GM23338 (cell line): ENCODE data around the gene ISCA1. TPM values are rescaled to one million over a fixed set of nuclear protein-coding genes. Genes with fewer than 3 reads are reported as not detected.

ENCODE experiments used
- ATAC-seq: fragments of 200-7000 bp; cut with Tn5 transposase; 3 replicates; pipeline ENCODE4 v1.9.1; 2020
- DNase-seq: peaks from one replicate; pipeline ENCODE4 v3.0.0-alpha.2; 2015; ENCODE audit warnings: low spot score
- H2AFZ ChIP-seq: fragments of 200-600 bp; sonication (generic); 2 replicates; pipeline ENCODE4 v1.8.0; 2016; ENCODE audit warnings: antibody characterized with exemption, mild to moderate bottlenecking, moderate library complexity
- H3F3A ChIP-seq: fragments of 200-600 bp; sonication (generic); replicated peaks from 2 replicates; pipeline ENCODE4 v1.8.0; 2017; ENCODE audit warnings: antibody characterized with exemption, mixed run types, low read depth
- H3K27ac ChIP-seq: fragments of 200-600 bp; sonication (generic); 2 replicates; pipeline ENCODE4 v1.6.1; 2016; ENCODE audit warnings: low read depth
- H3K27me3 ChIP-seq: fragments of 200-600 bp; sonication (generic); 2 replicates; pipeline ENCODE4 v1.8.0; 2016; ENCODE audit warnings: mild to moderate bottlenecking, mixed run types, moderate library complexity; ENCODE audit not compliant: insufficient read depth
- H3K36me3 ChIP-seq: fragments of 200-600 bp; sonication (generic); 2 replicates; pipeline ENCODE4 v1.8.0; 2016; ENCODE audit warnings: mild to moderate bottlenecking; ENCODE audit not compliant: insufficient read depth
- H3K4me1 ChIP-seq: fragments of 200-600 bp; sonication (generic); 2 replicates; pipeline ENCODE4 v1.8.0; 2016; ENCODE audit warnings: mild to moderate bottlenecking, moderate library complexity; ENCODE audit not compliant: insufficient read depth
- H3K4me2 ChIP-seq: fragments of 200-600 bp; sonication (generic); 2 replicates; pipeline ENCODE4 v1.7.1; 2017; ENCODE audit warnings: mixed run types
- H3K4me3 ChIP-seq: fragments of 200-600 bp; sonication (generic); 2 replicates; pipeline ENCODE4 v1.6.1; 2016; ENCODE audit warnings: mixed run types
- H3K79me2 ChIP-seq: fragments of 200-600 bp; sonication (generic); replicated peaks from 2 replicates; pipeline ENCODE4 v1.8.0; 2017; ENCODE audit warnings: mild to moderate bottlenecking; ENCODE audit not compliant: insufficient read depth
- H3K9me2 ChIP-seq: fragments of 200-600 bp; sonication (generic); 2 replicates; pipeline ENCODE4 v1.8.0; 2017; ENCODE audit not compliant: insufficient read depth
- H4K20me1 ChIP-seq: fragments of 200-600 bp; sonication (generic); replicated peaks from 2 replicates; pipeline ENCODE4 v1.8.0; 2017; ENCODE audit warnings: mild to moderate bottlenecking; ENCODE audit not compliant: insufficient read depth
- H3K27ac Mint-ChIP-seq: 2 replicates; pipeline ENCODE4 v1.8.0; 2020; ENCODE audit warnings: inconsistent platforms, mild to moderate bottlenecking, moderate library complexity, mixed read lengths
- H3K27me3 Mint-ChIP-seq: 3 replicates; pipeline ENCODE4 v1.8.0; 2022; ENCODE audit warnings: low read depth, mild to moderate bottlenecking, moderate library complexity, mixed read lengths, inconsistent platforms; ENCODE audit not compliant: insufficient read depth, poor library complexity
- H3K36me3 Mint-ChIP-seq: 3 replicates; pipeline ENCODE4 v1.8.0; 2021; ENCODE audit warnings: low read depth, mild to moderate bottlenecking, inconsistent platforms, moderate library complexity, mixed read lengths
- H3K4me1 Mint-ChIP-seq: 3 replicates; pipeline ENCODE4 v1.8.0; 2020; ENCODE audit warnings: mild to moderate bottlenecking, inconsistent platforms, mixed read lengths
- H3K4me3 Mint-ChIP-seq: 3 replicates; pipeline ENCODE4 v1.8.0; 2021; ENCODE audit warnings: moderate library complexity, mild to moderate bottlenecking, inconsistent platforms, mixed read lengths
- H3K9me3 Mint-ChIP-seq: 3 replicates; pipeline ENCODE4 v1.8.0; 2020; ENCODE audit warnings: moderate library complexity, mild to moderate bottlenecking, inconsistent platforms, mixed read lengths
- CREB1 ChIP-seq: fragments of 250-450 bp; sonication (Bioruptor Pico); IDR thresholded peaks from 2 replicates; pipeline ENCODE4 v1.5.0; 2020; ENCODE audit warnings: low read depth, mild to moderate bottlenecking, moderate library complexity
- CTCF ChIP-seq, 2 experiments: fragments of 200-600 bp in 1 of 2; sonication (generic) in 1 of 2; conservative IDR thresholded peaks; 2 replicates each; pipeline versions ENCODE4 v1.5.1 to v1.6.1; 2016 to 2017; ENCODE audit warnings: antibody characterized with exemption in 2 of 2, low read depth in 2 of 2, mild to moderate bottlenecking in 2 of 2, moderate library complexity in 1 of 2
- NANOG ChIP-seq: IDR thresholded peaks from 2 replicates; pipeline ENCODE4 v1.6.1; 2016; ENCODE audit warnings: antibody characterized with exemption, borderline replicate concordance
- POLR2AphosphoS5 ChIP-seq: IDR thresholded peaks from 2 replicates; pipeline ENCODE4 v1.6.1; 2016; ENCODE audit warnings: antibody characterized with exemption, low read depth
- REST ChIP-seq: IDR thresholded peaks from one replicate; pipeline ENCODE4 v1.6.1; 2018; ENCODE audit warnings: antibody characterized with exemption; ENCODE audit not compliant: unreplicated experiment
- STAT1 ChIP-seq: IDR thresholded peaks from one replicate; pipeline ENCODE4 v1.6.1; 2016; ENCODE audit warnings: antibody characterized with exemption; ENCODE audit not compliant: unreplicated experiment
- ZNF114 ChIP-seq: fragments of 250-450 bp; sonication (Bioruptor Pico); IDR thresholded peaks from 2 replicates; pipeline ENCODE4 v1.5.0; 2020; ENCODE audit warnings: mild to moderate bottlenecking, moderate library complexity
- polyA plus RNA-seq: library from polyadenylated mRNA; unstranded; fragments of >200 nt; fragmentation: Nextera tagmentation; extraction: Ambion mirVana; gene quantifications from 2 replicates; pipeline ENCODE4 v1.2.1, GENCODE V29; 2016
- total RNA-seq: library from RNA; depleted of rRNA; stranded (reverse); fragments of >200 nt; shearing (Covaris generic); gene quantifications from 2 replicates; pipeline ENCODE4 v1.2.3, GENCODE V29; 2014
- TF ChIP-seq, protein P1 (sequence below): fragments of 250-450 bp; sonication (Bioruptor Pico); IDR thresholded peaks from 2 replicates; pipeline ENCODE4 v1.5.0; 2020; ENCODE audit warnings: mild to moderate bottlenecking, moderate library complexity

ISCA1 gene
- total and polyA plus RNA-seq, 2 experiments from 2014 or later = 54.9 to 61.0 TPM

DNA sequence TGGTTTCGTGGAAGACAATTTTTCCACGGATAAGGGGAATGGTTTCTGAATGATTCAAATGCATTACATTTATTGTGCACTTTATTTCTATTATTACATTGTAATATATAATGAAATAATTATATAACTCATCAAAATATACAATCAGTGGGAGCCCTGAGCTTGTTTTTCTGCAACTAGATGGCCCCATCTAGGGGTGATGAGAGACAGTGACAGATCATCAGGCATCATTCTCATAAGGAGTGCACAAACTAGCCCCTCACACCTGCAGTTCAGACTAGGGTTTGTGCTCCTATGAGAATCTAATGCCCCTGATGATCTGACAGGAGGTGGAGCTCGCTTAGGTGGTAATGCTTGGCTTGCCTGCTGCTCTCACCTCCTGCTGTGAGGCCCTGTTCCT is 6.4 kb downstream of the ISCA1 start:
- TF ChIP-seq STAT1 (no peak), CTCF (conservative IDR thresholded peaks at IDR 0.05; ENCODE audit: low read depth in 2 of 2) (peak in 1 of 2 experiments; percentile 59; a peak in 3 of 4 replicates)
- H3K4me1 Mint-ChIP-seq = peaks cover 19% of the 10 kb centered on the region
- no peaks in the 10 kb centered on the region for H3F3A ChIP-seq
- H3K36me3 Mint-ChIP-seq = peaks cover 33% of the 10 kb centered on the region
- H3K27ac Mint-ChIP-seq = no peak overlapping the region
- no peak overlapping the region for H3K4me3 ChIP-seq
- no peaks in the 10 kb centered on the region for H3K9me2 ChIP-seq
- H2AFZ ChIP-seq = no peak overlapping the region
- no peaks in the 10 kb centered on the region; the same call in 2 of the 3 replicates for H3K9me3 Mint-ChIP-seq
- H3K79me2 ChIP-seq = peaks cover 81% of the 10 kb centered on the region
- H4K20me1 ChIP-seq = peaks cover 20% of the 10 kb centered on the region
- H3K4me1 ChIP-seq = no peaks in the 10 kb centered on the region; the same call in 1 of the 2 replicates
- ATAC-seq = peak; percentile 54
- peaks cover 22% of the 10 kb centered on the region for H3K36me3 ChIP-seq
- H3K27ac ChIP-seq = no peak overlapping the region
- no peak overlapping the region for H3K4me3 Mint-ChIP-seq
- no peaks in the 10 kb centered on the region for H3K27me3 ChIP-seq
- peak; percentile 28 for DNase-seq
- H3K27me3 Mint-ChIP-seq = no peaks in the 10 kb centered on the region
- no peak overlapping the region for H3K4me2 ChIP-seq

DNA sequence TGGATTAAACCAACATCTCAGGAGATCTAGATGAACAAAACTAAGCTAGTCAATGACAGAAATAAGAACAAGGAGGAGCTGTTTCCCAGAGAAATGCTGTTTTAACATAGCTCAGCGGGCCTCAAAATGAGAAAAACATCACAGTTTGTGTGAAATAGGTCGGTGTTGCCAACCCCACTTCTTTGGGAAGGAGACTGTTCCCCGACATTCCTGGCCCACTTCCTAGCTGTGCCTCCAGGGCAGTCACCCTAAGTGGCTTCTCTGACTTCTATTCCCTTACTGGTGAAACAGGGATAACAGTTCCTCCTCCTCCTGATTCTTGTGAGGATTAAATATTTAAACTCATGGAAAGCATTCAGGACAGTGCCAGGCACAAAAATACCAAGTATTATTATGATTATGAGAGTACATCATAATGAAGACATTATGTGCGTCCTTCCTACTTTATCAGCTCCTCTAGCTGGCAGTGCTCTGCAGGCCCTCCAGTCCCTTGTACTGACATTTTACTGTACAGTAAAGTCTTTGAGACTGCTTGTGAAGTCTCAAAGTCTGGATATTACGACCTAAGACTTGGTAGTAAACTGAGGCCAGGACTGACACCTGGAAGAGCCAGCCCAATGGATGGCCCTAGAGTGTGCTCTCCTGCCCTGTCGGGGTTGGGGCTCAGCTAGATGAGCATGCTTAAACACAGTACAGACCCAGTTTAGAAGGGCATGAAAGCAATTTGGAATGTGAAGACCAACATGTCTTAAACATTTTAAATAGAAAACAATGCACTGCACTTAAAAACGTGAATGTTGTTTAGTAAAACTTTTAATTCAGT is 7.3 kb downstream of the ISCA1 start:
- Histone ChIP-seq H3K36me3 (peaks cover 25% of the 10 kb centered on the region), H3K9me2 (no peaks in the 10 kb centered on the region), H3K4me3 (no peak overlapping the region), H3K27ac (no peak overlapping the region; the same call in 1 of the 2 replicates), H3K4me2 (no peak overlapping the region), H4K20me1 (peaks cover 20% of the 10 kb centered on the region), H3K4me1 (no peaks in the 10 kb centered on the region), H3K27me3 (no peaks in the 10 kb centered on the region), H3F3A (no peaks in the 10 kb centered on the region), H3K79me2 (peaks cover 72% of the 10 kb centered on the region), H2AFZ (no peak overlapping the region)
- peak; percentile 49 for ATAC-seq
- Mint-ChIP-seq H3K27ac (no peak overlapping the region), H3K27me3 (no peaks in the 10 kb centered on the region), H3K36me3 (peaks cover 35% of the 10 kb centered on the region), H3K9me3 (no peaks in the 10 kb centered on the region; the same call in 2 of the 3 replicates), H3K4me1 (peaks cover 15% of the 10 kb centered on the region), H3K4me3 (no peak overlapping the region)
- peak; percentile 41 for DNase-seq
- no peak for TF ChIP-seq POLR2AphosphoS5
- TF ChIP-seq, protein P1, sequence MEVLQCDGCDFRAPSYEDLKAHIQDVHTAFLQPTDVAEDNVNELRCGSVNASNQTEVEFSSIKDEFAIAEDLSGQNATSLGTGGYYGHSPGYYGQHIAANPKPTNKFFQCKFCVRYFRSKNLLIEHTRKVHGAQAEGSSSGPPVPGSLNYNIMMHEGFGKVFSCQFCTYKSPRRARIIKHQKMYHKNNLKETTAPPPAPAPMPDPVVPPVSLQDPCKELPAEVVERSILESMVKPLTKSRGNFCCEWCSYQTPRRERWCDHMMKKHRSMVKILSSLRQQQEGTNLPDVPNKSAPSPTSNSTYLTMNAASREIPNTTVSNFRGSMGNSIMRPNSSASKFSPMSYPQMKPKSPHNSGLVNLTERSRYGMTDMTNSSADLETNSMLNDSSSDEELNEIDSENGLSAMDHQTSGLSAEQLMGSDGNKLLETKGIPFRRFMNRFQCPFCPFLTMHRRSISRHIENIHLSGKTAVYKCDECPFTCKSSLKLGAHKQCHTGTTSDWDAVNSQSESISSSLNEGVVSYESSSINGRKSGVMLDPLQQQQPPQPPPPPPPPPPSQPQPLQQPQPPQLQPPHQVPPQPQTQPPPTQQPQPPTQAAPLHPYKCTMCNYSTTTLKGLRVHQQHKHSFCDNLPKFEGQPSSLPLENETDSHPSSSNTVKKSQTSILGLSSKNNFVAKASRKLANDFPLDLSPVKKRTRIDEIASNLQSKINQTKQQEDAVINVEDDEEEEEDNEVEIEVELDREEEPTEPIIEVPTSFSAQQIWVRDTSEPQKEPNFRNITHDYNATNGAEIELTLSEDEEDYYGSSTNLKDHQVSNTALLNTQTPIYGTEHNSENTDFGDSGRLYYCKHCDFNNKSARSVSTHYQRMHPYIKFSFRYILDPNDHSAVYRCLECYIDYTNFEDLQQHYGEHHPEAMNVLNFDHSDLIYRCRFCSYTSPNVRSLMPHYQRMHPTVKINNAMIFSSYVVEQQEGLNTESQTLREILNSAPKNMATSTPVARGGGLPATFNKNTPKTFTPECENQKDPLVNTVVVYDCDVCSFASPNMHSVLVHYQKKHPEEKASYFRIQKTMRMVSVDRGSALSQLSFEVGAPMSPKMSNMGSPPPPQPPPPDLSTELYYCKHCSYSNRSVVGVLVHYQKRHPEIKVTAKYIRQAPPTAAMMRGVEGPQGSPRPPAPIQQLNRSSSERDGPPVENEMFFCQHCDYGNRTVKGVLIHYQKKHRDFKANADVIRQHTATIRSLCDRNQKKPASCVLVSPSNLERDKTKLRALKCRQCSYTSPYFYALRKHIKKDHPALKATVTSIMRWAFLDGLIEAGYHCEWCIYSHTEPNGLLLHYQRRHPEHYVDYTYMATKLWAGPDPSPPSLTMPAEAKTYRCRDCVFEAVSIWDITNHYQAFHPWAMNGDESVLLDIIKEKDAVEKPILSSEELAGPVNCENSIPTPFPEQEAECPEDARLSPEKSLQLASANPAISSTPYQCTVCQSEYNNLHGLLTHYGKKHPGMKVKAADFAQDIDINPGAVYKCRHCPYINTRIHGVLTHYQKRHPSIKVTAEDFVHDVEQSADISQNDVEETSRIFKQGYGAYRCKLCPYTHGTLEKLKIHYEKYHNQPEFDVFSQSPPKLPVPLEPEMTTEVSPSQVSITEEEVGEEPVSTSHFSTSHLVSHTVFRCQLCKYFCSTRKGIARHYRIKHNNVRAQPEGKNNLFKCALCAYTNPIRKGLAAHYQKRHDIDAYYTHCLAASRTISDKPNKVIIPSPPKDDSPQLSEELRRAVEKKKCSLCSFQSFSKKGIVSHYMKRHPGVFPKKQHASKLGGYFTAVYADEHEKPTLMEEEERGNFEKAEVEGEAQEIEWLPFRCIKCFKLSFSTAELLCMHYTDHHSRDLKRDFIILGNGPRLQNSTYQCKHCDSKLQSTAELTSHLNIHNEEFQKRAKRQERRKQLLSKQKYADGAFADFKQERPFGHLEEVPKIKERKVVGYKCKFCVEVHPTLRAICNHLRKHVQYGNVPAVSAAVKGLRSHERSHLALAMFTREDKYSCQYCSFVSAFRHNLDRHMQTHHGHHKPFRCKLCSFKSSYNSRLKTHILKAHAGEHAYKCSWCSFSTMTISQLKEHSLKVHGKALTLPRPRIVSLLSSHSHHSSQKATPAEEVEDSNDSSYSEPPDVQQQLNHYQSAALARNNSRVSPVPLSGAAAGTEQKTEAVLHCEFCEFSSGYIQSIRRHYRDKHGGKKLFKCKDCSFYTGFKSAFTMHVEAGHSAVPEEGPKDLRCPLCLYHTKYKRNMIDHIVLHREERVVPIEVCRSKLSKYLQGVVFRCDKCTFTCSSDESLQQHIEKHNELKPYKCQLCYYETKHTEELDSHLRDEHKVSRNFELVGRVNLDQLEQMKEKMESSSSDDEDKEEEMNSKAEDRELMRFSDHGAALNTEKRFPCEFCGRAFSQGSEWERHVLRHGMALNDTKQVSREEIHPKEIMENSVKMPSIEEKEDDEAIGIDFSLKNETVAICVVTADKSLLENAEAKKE (CRISPR knock-in tag) = no peak
- no peak for TF ChIP-seq STAT1
- no peak for TF ChIP-seq REST
- TF ChIP-seq CREB1 (CRISPR knock-in tag) = no peak
- TF ChIP-seq NANOG = no peak
- no peak for TF ChIP-seq ZNF114
